HEK293 (cell line): ENCODE data around the gene HIPK2.

Experiments
- CTCF ChIA-PET: fragments of 350-600 bp; formaldehyde crosslinking; extraction: SDS; loops from one replicate; lab custom pipeline; 2021; ENCODE audit warnings: antibody characterized with exemption; lab: Yijun Ruan, JAX
- POLR2A ChIA-PET: fragments of 300-600 bp; formaldehyde crosslinking; extraction: SDS; loops from one replicate; lab custom pipeline; 2020; ENCODE audit warnings: antibody characterized with exemption, inconsistent platforms; lab: Yijun Ruan, JAX
- H3K27ac ChIP-seq: fragments of 200-500 bp; sonication (Bioruptor generic); 2 replicates; pipeline ENCODE4 v1.5.1; 2014; ENCODE audit warnings: low read depth, low read length, control low read depth, inconsistent platforms; ENCODE audit errors: extremely low read depth
- H3K36me3 ChIP-seq, 2 experiments: fragments of 200-500 bp in 1 of 2; sonication (Bioruptor generic) in 1 of 2; 1 replicate in 1 of 2; 2 replicates in 1 of 2; pipeline ENCODE4 v1.5.1; 2014 to 2017; ENCODE audit warnings: inconsistent platforms in 2 of 2, low read length in 2 of 2; ENCODE audit not compliant: control insufficient read depth in 2 of 2, insufficient read depth in 1 of 2
- H3K4me1 ChIP-seq: fragments of 200-500 bp; sonication (Bioruptor generic); 2 replicates; pipeline ENCODE4 v1.5.1; 2014; ENCODE audit warnings: mild to moderate bottlenecking, low read length, inconsistent platforms; ENCODE audit not compliant: control insufficient read depth, insufficient read depth
- H3K4me3 ChIP-seq: 2 replicates; pipeline ENCODE4 v1.5.1; 2011; ENCODE audit warnings: low read depth, mild to moderate bottlenecking, control low read depth, low read length, moderate library complexity
- H3K9me3 ChIP-seq: fragments of 200-500 bp; sonication (Bioruptor generic); 2 replicates; pipeline ENCODE4 v1.5.1; 2014; ENCODE audit warnings: low read depth, low read length, inconsistent platforms; ENCODE audit not compliant: control insufficient read depth, insufficient read depth
- FEZF1 ChIP-seq: fragments of 450-650 bp; formaldehyde crosslinking; IDR thresholded peaks from 2 replicates; pipeline ENCODE4 v1.5.1; 2016; ENCODE audit warnings: missing biosample characterization, missing genetic modification characterization
- KLF10 ChIP-seq: fragments of 450-650 bp; IDR thresholded peaks from 2 replicates; pipeline ENCODE4 v1.5.1; 2018; ENCODE audit warnings: missing biosample characterization, mild to moderate bottlenecking, missing genetic modification characterization
- ZBTB17 ChIP-seq: fragments of 450-650 bp; formaldehyde crosslinking; IDR thresholded peaks from 2 replicates; pipeline ENCODE4 v1.5.1; 2016; ENCODE audit warnings: missing biosample characterization, missing genetic modification characterization
- ZBTB20 ChIP-seq: fragments of 450-650 bp; formaldehyde crosslinking; IDR thresholded peaks from 2 replicates; pipeline ENCODE4 v1.5.1; 2016; ENCODE audit warnings: missing biosample characterization, missing genetic modification characterization
- ZNF155 ChIP-seq: fragments of 450-650 bp; formaldehyde crosslinking; IDR thresholded peaks from 2 replicates; pipeline ENCODE4 v1.5.1; 2016; ENCODE audit warnings: missing biosample characterization, missing genetic modification characterization
- ZNF223 ChIP-seq: fragments of 450-650 bp; formaldehyde crosslinking; IDR thresholded peaks from 2 replicates; pipeline ENCODE4 v1.5.1; 2016; ENCODE audit warnings: missing biosample characterization, missing genetic modification characterization
- ZNF394 ChIP-seq: fragments of 450-650 bp; formaldehyde crosslinking; IDR thresholded peaks from 2 replicates; pipeline ENCODE4 v1.5.1; 2016; ENCODE audit warnings: missing biosample characterization, missing genetic modification characterization, mild to moderate bottlenecking, moderate library complexity, borderline replicate concordance
- ZNF473 ChIP-seq: fragments of 450-650 bp; formaldehyde crosslinking; IDR thresholded peaks from 2 replicates; pipeline ENCODE4 v1.5.1; 2017; ENCODE audit warnings: missing biosample characterization, missing genetic modification characterization
- ZNF521 ChIP-seq: fragments of 450-650 bp; formaldehyde crosslinking; IDR thresholded peaks from 2 replicates; pipeline ENCODE4 v1.5.1; 2017; ENCODE audit warnings: missing biosample characterization, mild to moderate bottlenecking, missing genetic modification characterization
- ZNF529 ChIP-seq: fragments of 450-650 bp; formaldehyde crosslinking; IDR thresholded peaks from 2 replicates; pipeline ENCODE4 v1.5.1; 2017; ENCODE audit warnings: missing genetic modification characterization, missing biosample characterization; ENCODE audit not compliant: insufficient replicate concordance
- ZNF629 ChIP-seq: fragments of 450-650 bp; formaldehyde crosslinking; IDR thresholded peaks from 2 replicates; pipeline ENCODE4 v1.5.1; 2017; ENCODE audit warnings: missing biosample characterization, missing genetic modification characterization
- ZNF76 ChIP-seq: fragments of 450-650 bp; formaldehyde crosslinking; IDR thresholded peaks from 2 replicates; pipeline ENCODE4; 2016; ENCODE audit warnings: low read depth, missing biosample characterization, missing genetic modification characterization, borderline replicate concordance
- ZNF768 ChIP-seq: fragments of 450-650 bp; formaldehyde crosslinking; IDR thresholded peaks from 2 replicates; pipeline ENCODE4 v1.5.1; 2018; ENCODE audit warnings: missing biosample characterization, mild to moderate bottlenecking, missing genetic modification characterization
- ZNF830 ChIP-seq: fragments of 450-650 bp; IDR thresholded peaks from 2 replicates; pipeline ENCODE4 v1.5.0; 2018; ENCODE audit warnings: missing biosample characterization, missing genetic modification characterization, low read depth, mild to moderate bottlenecking, moderate library complexity
- TF ChIP-seq, protein P1 (sequence below): fragments of 450-650 bp; formaldehyde crosslinking; conservative IDR thresholded peaks from 2 replicates; pipeline ENCODE4 v1.5.1; 2016; ENCODE audit warnings: low read depth, missing biosample characterization, missing genetic modification characterization
- TF ChIP-seq, protein P2 (sequence below): fragments of 450-650 bp; formaldehyde crosslinking; IDR thresholded peaks from 2 replicates; pipeline ENCODE4 v1.5.1; 2016; ENCODE audit warnings: missing biosample characterization, missing genetic modification characterization
- TF ChIP-seq, protein P3 (sequence below): fragments of 450-650 bp; formaldehyde crosslinking; IDR thresholded peaks from 2 replicates; pipeline ENCODE4 v1.5.1; 2017; ENCODE audit warnings: missing biosample characterization, missing genetic modification characterization
- TF ChIP-seq, protein P4 (sequence below): fragments of 450-650 bp; formaldehyde crosslinking; IDR thresholded peaks from 2 replicates; pipeline ENCODE4 v1.5.1; 2017; ENCODE audit warnings: missing biosample characterization, missing genetic modification characterization
- TF ChIP-seq, protein P5 (sequence below): fragments of 450-650 bp; formaldehyde crosslinking; IDR thresholded peaks from 2 replicates; pipeline ENCODE4 v1.5.1; 2016; ENCODE audit warnings: missing biosample characterization, missing genetic modification characterization
- TF ChIP-seq, protein P6 (sequence below): fragments of 450-650 bp; formaldehyde crosslinking; IDR thresholded peaks from 2 replicates; pipeline ENCODE4 v1.5.1; 2016; ENCODE audit warnings: missing biosample characterization, missing genetic modification characterization

HIPK2 gene

DNA sequence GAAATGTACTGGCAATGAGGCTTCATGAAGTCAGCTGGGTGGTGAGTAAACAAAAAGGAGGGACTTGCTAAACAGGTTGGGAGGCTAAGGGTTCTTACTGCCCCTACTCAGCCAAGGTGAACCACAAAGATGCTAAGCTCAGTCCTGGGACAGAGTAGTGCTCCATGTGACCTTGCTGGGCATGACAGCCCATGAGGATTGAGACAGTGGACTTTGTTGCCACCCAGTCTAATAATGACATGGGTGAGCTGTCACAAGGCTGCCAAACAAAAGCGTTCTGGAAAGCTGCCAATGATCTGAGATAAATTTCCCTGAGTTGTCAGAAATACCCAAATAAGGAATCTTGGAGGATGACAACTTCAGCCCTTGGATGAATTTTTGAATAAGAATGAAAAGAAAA is 179.2 kb downstream of the HIPK2 start:
- CTCF ChIA-PET, result interaction anchor here (0.6 to 1.3 kb wide), 6 partner anchors 23 to 409 kb away, joined by 3 to 4 read pairs (median 3); no protein-coding TSS in a partner anchor
- Histone ChIP-seq H3K4me1 (no peaks in the 10 kb centered on the region), H3K4me3 (no peak overlapping the region)
- TF ChIP-seq FEZF1 (tag by site-specific recombination) (no peak), ZBTB20 (tag by site-specific recombination) (no peak), KLF10 (tag by site-specific recombination) (no peak), ZNF155 (tag by site-specific recombination) (no peak), ZNF629 (no peak), ZNF830 (tag by site-specific recombination) (no peak), ZNF473 (tag by site-specific recombination) (no peak), ZNF394 (tag by site-specific recombination) (no peak)
- TF ChIP-seq, protein P1, sequence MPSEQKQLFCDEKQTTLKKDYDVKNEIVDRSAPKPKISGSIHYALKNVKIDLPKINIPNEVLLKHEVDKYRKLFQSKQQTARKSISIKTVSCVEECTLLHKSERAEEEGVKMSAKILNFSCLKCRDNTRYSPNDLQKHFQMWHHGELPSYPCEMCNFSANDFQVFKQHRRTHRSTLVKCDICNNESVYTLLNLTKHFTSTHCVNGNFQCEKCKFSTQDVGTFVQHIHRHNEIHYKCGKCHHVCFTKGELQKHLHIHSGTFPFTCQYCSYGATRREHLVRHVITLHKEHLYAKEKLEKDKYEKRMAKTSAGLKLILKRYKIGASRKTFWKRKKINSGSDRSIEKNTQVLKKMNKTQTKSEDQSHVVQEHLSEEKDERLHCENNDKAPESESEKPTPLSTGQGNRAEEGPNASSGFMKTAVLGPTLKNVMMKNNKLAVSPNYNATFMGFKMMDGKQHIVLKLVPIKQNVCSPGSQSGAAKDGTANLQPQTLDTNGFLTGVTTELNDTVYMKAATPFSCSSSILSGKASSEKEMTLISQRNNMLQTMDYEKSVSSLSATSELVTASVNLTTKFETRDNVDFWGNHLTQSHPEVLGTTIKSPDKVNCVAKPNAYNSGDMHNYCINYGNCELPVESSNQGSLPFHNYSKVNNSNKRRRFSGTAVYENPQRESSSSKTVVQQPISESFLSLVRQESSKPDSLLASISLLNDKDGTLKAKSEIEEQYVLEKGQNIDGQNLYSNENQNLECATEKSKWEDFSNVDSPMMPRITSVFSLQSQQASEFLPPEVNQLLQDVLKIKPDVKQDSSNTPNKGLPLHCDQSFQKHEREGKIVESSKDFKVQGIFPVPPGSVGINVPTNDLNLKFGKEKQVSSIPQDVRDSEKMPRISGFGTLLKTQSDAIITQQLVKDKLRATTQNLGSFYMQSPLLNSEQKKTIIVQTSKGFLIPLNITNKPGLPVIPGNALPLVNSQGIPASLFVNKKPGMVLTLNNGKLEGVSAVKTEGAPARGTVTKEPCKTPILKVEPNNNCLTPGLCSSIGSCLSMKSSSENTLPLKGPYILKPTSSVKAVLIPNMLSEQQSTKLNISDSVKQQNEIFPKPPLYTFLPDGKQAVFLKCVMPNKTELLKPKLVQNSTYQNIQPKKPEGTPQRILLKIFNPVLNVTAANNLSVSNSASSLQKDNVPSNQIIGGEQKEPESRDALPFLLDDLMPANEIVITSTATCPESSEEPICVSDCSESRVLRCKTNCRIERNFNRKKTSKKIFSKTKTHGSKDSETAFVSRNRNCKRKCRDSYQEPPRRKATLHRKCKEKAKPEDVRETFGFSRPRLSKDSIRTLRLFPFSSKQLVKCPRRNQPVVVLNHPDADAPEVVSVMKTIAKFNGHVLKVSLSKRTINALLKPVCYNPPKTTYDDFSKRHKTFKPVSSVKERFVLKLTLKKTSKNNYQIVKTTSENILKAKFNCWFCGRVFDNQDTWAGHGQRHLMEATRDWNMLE (tag by site-specific recombination), result no peak
- TF ChIP-seq, protein P2, sequence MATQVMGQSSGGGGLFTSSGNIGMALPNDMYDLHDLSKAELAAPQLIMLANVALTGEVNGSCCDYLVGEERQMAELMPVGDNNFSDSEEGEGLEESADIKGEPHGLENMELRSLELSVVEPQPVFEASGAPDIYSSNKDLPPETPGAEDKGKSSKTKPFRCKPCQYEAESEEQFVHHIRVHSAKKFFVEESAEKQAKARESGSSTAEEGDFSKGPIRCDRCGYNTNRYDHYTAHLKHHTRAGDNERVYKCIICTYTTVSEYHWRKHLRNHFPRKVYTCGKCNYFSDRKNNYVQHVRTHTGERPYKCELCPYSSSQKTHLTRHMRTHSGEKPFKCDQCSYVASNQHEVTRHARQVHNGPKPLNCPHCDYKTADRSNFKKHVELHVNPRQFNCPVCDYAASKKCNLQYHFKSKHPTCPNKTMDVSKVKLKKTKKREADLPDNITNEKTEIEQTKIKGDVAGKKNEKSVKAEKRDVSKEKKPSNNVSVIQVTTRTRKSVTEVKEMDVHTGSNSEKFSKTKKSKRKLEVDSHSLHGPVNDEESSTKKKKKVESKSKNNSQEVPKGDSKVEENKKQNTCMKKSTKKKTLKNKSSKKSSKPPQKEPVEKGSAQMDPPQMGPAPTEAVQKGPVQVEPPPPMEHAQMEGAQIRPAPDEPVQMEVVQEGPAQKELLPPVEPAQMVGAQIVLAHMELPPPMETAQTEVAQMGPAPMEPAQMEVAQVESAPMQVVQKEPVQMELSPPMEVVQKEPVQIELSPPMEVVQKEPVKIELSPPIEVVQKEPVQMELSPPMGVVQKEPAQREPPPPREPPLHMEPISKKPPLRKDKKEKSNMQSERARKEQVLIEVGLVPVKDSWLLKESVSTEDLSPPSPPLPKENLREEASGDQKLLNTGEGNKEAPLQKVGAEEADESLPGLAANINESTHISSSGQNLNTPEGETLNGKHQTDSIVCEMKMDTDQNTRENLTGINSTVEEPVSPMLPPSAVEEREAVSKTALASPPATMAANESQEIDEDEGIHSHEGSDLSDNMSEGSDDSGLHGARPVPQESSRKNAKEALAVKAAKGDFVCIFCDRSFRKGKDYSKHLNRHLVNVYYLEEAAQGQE, result no peak
- TF ChIP-seq, protein P3, sequence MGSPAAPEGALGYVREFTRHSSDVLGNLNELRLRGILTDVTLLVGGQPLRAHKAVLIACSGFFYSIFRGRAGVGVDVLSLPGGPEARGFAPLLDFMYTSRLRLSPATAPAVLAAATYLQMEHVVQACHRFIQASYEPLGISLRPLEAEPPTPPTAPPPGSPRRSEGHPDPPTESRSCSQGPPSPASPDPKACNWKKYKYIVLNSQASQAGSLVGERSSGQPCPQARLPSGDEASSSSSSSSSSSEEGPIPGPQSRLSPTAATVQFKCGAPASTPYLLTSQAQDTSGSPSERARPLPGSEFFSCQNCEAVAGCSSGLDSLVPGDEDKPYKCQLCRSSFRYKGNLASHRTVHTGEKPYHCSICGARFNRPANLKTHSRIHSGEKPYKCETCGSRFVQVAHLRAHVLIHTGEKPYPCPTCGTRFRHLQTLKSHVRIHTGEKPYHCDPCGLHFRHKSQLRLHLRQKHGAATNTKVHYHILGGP (tag by site-specific recombination), result no peak
- TF ChIP-seq, protein P4, sequence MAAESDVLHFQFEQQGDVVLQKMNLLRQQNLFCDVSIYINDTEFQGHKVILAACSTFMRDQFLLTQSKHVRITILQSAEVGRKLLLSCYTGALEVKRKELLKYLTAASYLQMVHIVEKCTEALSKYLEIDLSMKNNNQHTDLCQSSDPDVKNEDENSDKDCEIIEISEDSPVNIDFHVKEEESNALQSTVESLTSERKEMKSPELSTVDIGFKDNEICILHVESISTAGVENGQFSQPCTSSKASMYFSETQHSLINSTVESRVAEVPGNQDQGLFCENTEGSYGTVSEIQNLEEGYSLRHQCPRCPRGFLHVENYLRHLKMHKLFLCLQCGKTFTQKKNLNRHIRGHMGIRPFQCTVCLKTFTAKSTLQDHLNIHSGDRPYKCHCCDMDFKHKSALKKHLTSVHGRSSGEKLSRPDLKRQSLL (tag by site-specific recombination), result no peak
- TF ChIP-seq, all 188 proteins: peak for 0
- Histone ChIP-seq H3K9me3 (no peaks in the 10 kb centered on the region), H3K36me3 (peaks cover 0 to 77% of the 10 kb centered on the region in 2 experiments; a peak in 1 of 3 replicates), H3K27ac (no peak overlapping the region)
- POLR2A ChIA-PET, result no interaction called here

DNA sequence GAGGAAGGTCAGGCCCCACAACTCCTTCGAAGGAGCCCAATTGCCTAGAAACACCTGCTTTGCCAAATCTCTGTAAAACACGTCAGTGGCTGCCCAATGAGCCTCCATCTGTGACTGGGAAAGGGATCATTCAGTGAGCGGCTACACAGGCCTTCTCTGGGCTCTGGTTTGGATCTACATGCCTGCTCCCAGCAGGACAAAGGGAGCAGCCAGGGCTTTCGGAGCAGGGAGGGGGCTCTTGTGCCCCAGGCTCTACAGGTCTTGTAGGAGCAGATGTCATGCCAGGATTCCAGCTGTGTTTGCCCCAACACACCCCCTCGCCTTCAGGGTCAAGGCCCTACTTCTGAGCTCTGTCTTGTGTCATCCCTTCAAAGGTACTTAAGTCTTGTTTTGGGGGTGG is 180.8 kb downstream of the HIPK2 start:
- Histone ChIP-seq H3K27ac (no peak overlapping the region), H3K4me1 (0 out of 2 replicates have a peak, but pooled peaks cover 2% of the 10 kb centered on the region), H3K36me3 (peaks cover 0 to 72% of the 10 kb centered on the region in 2 experiments; a peak in 1 of 3 replicates), H3K9me3 (no peaks in the 10 kb centered on the region), H3K4me3 (no peak overlapping the region)
- TF ChIP-seq ZNF768 (tag by site-specific recombination) (no peak), ZBTB17 (tag by site-specific recombination) (peak; percentile 89), ZNF521 (tag by site-specific recombination) (no peak), ZNF223 (tag by site-specific recombination) (no peak), ZNF76 (tag by site-specific recombination) (no peak), ZNF529 (tag by site-specific recombination) (no peak)
- TF ChIP-seq, protein P5, sequence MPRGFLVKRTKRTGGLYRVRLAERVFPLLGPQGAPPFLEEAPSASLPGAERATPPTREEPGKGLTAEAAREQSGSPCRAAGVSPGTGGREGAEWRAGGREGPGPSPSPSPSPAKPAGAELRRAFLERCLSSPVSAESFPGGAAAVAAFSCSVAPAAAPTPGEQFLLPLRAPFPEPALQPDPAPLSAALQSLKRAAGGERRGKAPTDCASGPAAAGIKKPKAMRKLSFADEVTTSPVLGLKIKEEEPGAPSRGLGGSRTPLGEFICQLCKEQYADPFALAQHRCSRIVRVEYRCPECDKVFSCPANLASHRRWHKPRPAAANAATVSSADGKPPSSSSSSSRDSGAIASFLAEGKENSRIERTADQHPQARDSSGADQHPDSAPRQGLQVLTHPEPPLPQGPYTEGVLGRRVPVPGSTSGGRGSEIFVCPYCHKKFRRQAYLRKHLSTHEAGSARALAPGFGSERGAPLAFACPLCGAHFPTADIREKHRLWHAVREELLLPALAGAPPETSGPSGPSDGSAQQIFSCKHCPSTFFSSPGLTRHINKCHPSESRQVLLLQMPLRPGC (tag by site-specific recombination), result no peak
- TF ChIP-seq, protein P6, sequence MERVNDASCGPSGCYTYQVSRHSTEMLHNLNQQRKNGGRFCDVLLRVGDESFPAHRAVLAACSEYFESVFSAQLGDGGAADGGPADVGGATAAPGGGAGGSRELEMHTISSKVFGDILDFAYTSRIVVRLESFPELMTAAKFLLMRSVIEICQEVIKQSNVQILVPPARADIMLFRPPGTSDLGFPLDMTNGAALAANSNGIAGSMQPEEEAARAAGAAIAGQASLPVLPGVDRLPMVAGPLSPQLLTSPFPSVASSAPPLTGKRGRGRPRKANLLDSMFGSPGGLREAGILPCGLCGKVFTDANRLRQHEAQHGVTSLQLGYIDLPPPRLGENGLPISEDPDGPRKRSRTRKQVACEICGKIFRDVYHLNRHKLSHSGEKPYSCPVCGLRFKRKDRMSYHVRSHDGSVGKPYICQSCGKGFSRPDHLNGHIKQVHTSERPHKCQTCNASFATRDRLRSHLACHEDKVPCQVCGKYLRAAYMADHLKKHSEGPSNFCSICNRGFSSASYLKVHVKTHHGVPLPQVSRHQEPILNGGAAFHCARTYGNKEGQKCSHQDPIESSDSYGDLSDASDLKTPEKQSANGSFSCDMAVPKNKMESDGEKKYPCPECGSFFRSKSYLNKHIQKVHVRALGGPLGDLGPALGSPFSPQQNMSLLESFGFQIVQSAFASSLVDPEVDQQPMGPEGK, result no peak
- POLR2A ChIA-PET, result no interaction called here
- CTCF ChIA-PET, result no interaction called here
